Daoy (cell line): ENCODE data around the gene BCL11B. TPM values are rescaled to one million over a fixed set of nuclear protein-coding genes. Genes with fewer than 3 reads are reported as not detected.

ENCODE experiments used
- DNase-seq: peaks from one replicate; pipeline ENCODE4 v3.0.0-alpha.2; 2015; ENCODE audit warnings: low read depth
- total RNA-seq: library from RNA; depleted of rRNA; stranded (reverse); fragments of >200 nt; shearing (Covaris generic); gene quantifications from 2 replicates; pipeline ENCODE4 v1.2.3, GENCODE V29; 2014; rRNA removed

BCL11B gene
- total RNA-seq, 1 experiment from 2014 or later = 4.4 TPM

GRCh38 chr14:99120526-99121318, 151.3 kb downstream of the BCL11B start:
- no peak for DNase-seq

- no peak for DNase-seq
Observed at GRCh38 chr14:99119554-99120525, 152.2 kb downstream of the BCL11B start.

Other genes with a start within 250 kb of the BCL11B start
- 81.8 and 116 TPM in 2 replicates for gene SETD3, start 208.7 kb upstream of the BCL11B start, total RNA-seq
- gene CCNK, start 209.2 kb upstream of the BCL11B start, total RNA-seq = 5.3 and 19.2 TPM in 2 replicates